ENCODE data around the gene PABPN1L.

PABPN1L gene

GRCh38 chr16:88847654-88848053 is 18.8 kb downstream of the PABPN1L start:
- no peak for DNase-seq (ENCODE audit: low read depth)
- no peak overlapping the region for H3K4me3 ChIP-seq (ENCODE audit: low read depth, low read length)
- TF ChIP-seq, protein P1, sequence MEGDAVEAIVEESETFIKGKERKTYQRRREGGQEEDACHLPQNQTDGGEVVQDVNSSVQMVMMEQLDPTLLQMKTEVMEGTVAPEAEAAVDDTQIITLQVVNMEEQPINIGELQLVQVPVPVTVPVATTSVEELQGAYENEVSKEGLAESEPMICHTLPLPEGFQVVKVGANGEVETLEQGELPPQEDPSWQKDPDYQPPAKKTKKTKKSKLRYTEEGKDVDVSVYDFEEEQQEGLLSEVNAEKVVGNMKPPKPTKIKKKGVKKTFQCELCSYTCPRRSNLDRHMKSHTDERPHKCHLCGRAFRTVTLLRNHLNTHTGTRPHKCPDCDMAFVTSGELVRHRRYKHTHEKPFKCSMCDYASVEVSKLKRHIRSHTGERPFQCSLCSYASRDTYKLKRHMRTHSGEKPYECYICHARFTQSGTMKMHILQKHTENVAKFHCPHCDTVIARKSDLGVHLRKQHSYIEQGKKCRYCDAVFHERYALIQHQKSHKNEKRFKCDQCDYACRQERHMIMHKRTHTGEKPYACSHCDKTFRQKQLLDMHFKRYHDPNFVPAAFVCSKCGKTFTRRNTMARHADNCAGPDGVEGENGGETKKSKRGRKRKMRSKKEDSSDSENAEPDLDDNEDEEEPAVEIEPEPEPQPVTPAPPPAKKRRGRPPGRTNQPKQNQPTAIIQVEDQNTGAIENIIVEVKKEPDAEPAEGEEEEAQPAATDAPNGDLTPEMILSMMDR (IDR thresholded peaks at IDR 0.05; ENCODE audit: low read depth, low read length, missing control alignments) = no peak

DNA sequence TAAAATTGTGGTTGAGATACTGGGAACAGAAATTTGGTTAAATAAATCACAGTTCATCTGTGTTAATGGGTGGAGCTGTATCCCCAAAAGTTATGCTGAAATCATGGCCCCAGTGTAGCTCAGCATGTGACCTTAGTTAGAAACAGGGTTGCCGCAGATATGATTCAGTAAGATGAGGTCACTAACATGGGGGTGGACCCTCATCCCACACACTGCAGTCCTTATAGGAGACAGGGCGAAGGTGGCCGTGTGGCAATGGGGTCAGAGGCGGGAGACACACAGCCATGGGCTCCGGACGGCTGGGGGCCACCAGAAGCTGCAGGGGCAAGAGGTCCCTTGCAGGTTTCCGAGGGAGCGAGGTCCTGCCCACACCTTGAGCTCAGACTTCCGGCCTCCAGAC is 20.4 kb downstream of the PABPN1L start:
- DNase-seq (ENCODE audit: low read depth) = no peak
- TF ChIP-seq, protein P1 (IDR thresholded peaks at IDR 0.05; ENCODE audit: low read depth, low read length, missing control alignments) = no peak
- H3K4me3 ChIP-seq (ENCODE audit: low read depth, low read length) = no peak overlapping the region

- TF ChIP-seq, protein P1 (IDR thresholded peaks at IDR 0.05; ENCODE audit: low read depth, low read length, missing control alignments) = peak; percentile 19
- DNase-seq (ENCODE audit: low read depth) = no peak
Observed at GRCh38 chr16:88844419-88845036, 21.9 kb downstream of the PABPN1L start.

DNA sequence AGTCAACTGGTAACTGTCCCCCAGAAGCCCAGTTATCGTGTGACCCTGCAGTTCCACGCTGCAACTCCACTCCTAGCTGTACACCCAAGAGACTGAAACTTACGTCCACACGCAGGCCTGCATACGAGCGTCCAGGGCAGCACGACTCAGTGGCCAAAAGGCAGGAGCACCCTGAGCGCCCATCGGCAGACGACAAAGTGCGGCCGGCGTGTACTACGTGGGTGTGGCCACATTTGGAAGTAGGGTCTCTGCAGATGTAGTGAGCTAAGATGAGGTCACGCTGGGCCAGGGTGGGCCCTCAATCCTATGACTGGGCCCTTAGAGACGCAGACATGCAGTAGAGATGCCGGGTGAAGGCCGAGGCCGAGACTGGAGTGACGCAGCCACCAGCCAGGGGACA is 23.2 kb downstream of the PABPN1L start:
- TF ChIP-seq, protein P1 (IDR thresholded peaks at IDR 0.05; ENCODE audit: low read depth, low read length, missing control alignments) = no peak
- DNase-seq (ENCODE audit: low read depth) = no peak
- no peak overlapping the region for H3K4me3 ChIP-seq (ENCODE audit: low read depth, low read length)

More at GRCh38 chr16:88844419-88845036, 21.9 kb downstream of the PABPN1L start:
- no peak overlapping the region for H3K4me3 ChIP-seq (ENCODE audit: low read depth, low read length)

- TF ChIP-seq, protein P1 (IDR thresholded peaks at IDR 0.05; ENCODE audit: low read depth, low read length, missing control alignments) = no peak
- H3K4me3 ChIP-seq (ENCODE audit: low read depth, low read length) = no peak overlapping the region
- DNase-seq (ENCODE audit: low read depth) = no peak
Observed at GRCh38 chr16:88842806-88843205, 23.7 kb downstream of the PABPN1L start.

DNA sequence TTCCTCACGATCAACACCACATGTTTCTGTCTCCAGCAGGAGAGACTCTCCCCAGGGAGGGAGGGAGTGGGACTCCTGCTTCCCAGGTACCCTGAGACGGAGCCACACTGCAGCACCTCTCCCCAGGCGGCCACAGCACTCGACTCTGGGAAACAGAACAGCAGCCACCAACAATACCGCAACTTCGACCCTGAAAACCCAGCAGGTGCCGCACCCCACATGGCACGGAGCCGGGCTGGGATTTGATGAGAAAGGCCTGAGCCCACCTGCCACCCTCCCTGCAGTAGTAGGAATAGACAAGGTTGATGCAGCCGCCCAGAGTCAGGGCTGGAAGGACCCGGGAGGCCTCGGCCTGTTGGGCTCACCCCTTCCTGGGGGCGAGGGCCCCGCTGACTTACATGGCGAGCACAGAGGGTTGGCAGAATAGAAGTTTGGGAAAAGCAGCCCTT is 24.1 kb downstream of the PABPN1L start:
- DNase-seq (ENCODE audit: low read depth) = no peak
- TF ChIP-seq, protein P1 (IDR thresholded peaks at IDR 0.05; ENCODE audit: low read depth, low read length, missing control alignments) = no peak
- no peak overlapping the region for H3K4me3 ChIP-seq (ENCODE audit: low read depth, low read length)

Measured in GM12864 (cell line).